GM21825 (cell line): ENCODE data around the gene ICA1L.
"Not testable (repeated sequence)": the region's sequence is repeated elsewhere in the genome, so short reads cannot be mapped to it uniquely, and the experiment has no call there.

Experiments used
- ATAC-seq: cut with Tn5 transposase; IDR thresholded peaks from one replicate; pipeline ENCODE4 v1.9.1; 2021; ENCODE audit warnings: mild to moderate bottlenecking, moderate library complexity; ENCODE audit not compliant: unreplicated experiment

The ICA1L gene

GRCh38 chr2:202847693-202848524 is 23.7 kb downstream of the ICA1L start:
- ATAC-seq = peak; percentile 76

GRCh38 chr2:202844656-202845055 is 26.9 kb downstream of the ICA1L start:
- ATAC-seq = no peak

DNA sequence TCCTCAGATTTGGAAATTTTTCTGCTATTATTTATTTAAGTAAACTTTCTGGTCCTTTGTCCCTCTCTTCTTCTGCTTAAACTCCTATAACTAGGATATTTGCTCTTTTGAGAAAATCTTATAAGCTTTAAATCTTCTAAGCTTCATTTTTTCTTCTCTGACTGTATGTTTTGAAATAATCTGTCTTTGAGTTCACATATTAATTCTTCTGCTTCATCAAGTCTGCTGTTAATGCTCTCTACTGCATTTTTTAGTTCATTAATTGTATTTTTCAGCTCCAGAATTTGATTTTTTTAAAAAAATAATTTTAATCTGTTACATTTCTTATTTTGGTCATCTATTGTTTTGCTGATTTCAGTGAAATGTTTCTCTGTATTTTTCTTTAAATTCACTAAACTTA is 28.9 kb downstream of the ICA1L start:
- ATAC-seq = no peak

GRCh38 chr2:202841090-202841867 is 30.3 kb downstream of the ICA1L start:
- no peak for ATAC-seq

GRCh38 chr2:202831242-202832220 is 40.0 kb downstream of the ICA1L start:
- peak; percentile 54 for ATAC-seq

GRCh38 chr2:202824901-202825300 is 46.7 kb downstream of the ICA1L start:
- ATAC-seq = no peak

- ATAC-seq = no peak
These were observed 49.2 kb downstream of the ICA1L start for GRCh38 chr2:202822411-202822810.

DNA sequence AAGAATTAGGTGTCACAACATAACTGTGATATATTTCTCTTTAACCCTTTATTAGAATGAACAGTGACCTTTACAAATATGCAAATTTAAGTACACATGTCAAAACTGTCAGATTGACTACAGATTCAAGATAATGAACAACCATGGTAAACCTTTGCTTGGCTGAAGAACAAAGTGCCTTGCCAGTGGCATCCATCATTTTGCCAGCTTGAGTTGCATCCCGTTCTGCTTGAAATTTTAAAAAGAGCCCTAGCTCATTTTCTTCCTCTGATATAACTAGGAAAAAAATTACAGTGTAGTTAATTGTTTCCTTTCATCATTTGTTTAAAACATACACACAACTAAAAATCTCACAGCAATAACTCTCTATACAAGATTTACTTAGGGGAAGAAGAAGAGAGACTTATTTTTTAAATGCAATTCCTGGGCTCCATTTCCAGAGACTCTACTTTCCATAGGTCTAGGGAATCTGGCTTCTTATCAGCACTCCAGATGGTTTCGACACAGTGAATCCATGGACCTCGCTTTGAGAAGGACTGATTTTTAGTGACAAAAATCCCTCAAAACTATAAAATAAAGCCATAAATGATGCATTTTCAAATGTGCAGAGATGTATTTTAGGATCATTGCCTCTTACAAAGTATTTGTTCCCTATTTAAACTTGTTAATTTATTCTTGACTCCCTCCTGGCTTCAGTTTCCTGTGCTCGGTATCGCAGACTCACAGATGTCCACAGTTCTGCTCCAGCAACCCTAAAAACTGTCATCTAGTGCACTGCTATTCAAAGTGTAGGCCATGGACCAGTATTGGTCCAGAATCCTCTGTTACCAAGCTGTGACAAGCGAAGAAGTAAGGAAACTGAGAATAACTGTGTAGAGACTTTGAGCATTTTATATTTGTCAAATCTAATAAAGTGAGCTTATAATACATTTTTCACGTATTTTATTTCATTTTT is 50.1 kb downstream of the ICA1L start:
- no peak for ATAC-seq

DNA sequence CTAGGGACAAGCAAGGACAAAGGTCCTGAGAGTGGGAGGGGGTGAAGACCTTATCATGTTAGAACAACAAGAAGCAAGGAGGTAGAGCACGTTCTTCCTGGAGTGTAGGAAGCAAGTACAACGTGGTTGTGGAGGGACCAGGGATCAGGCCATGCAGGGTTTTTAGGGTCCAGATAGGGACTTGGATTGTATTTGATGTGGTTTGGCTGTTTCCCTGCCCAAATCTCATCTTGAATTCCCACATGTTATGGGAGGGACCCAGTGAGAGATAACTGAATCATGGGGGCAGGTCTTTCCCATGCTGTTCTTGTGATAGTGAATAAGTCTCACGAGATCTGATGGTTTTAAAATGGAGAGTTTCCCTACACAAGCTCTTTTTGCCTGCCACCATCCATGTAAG is 53.2 kb downstream of the ICA1L start:
- ATAC-seq = no peak

GRCh38 chr2:202817771-202818170 is 53.8 kb downstream of the ICA1L start:
- no peak for ATAC-seq

- ATAC-seq = no peak
These were observed 55.8 kb downstream of the ICA1L start for GRCh38 chr2:202815548-202816360.

DNA sequence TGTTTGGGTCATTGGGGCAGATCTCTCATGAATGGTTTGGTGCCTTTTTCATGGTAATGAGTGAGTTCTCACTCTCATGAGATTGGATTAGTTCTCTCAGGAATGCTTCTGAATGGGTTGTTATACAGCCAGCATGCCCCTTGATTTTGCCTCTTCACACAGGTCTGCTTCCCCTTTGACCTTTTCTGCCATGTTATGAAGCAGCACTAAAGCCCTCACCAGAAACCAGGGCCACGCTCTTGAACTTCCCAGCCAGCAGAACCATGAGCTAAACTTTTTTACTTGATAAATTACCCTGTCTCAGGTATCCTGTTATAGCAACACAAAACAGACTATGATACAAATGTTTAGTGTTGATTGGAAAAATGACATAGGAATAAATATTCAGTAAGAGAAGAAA is 57.3 kb downstream of the ICA1L start:
- ATAC-seq = no peak

GRCh38 chr2:202813387-202813786 is 58.2 kb downstream of the ICA1L start:
- ATAC-seq = no peak

DNA sequence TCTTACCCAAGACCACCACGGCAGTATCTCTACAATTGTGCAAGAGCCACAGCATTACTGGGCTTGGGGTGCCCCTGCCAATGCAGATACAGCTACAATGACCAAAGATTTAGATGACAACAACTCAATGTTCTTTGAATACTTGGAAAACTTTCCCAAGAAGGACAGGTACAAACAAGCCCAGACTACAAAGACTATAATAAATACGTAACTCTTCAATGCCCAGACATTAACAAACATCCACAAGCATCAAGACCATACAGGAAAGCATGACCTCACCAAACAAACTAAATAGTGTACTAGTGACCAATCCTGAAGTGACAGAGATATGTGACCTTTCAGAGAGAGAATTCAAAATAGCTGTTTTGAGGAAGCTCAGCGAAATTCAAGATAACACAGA is 62.8 kb downstream of the ICA1L start:
- no peak for ATAC-seq

DNA sequence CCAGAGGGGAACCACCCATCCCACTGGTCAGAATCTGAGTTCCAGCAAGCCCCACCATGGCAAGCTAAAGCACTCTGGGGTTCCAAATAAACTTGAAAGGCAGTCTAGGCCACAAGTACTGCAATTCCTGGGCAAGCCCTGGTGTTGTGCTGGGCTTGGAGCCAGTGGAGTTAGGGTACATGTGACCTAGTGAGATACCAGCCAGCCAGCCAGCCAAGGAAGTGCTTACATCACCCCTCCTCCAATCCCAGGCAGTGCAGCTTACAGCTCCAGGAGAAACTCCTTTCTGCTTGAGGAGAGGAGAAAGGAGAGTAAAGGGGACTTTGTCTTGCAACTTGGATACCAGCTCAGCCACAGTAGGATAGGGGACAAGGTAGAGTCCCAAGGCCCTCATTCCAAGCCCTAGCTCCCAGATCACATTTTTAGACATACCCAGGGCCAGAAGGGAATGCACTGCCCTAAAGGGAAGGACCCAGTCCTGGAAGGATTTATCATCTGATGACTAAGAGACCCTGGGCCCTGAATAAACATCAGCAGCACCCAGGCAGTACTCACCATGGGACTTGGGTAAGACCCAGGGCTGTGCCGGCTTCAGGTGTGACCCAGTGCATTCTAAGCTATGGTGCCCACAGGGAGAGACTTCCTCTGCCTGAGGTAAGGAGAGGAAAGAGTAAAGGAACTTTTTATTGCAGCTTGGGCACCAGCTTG is 64.0 kb downstream of the ICA1L start:
- not testable (repeated sequence) for ATAC-seq

GRCh38 chr2:202805911-202806310 is 65.7 kb downstream of the ICA1L start:
- ATAC-seq = not testable (repeated sequence)

GRCh38 chr2:202797944-202798343 is 73.6 kb downstream of the ICA1L start:
- no peak for ATAC-seq

- no peak for ATAC-seq
These were observed 80.9 kb downstream of the ICA1L start for GRCh38 chr2:202790676-202791075.
